SK-N-SH (cell line): Measurements from ENCODE around the gene LCN9. TPM values are rescaled to one million over a fixed set of nuclear protein-coding genes. Genes with fewer than 3 reads are reported as not detected.

Source experiments
- CTCF ChIA-PET: fragments of 300-600, 350-600 bp; formaldehyde crosslinking; extraction: SDS; loops from one replicate; lab custom pipeline; 2021; lab: Yijun Ruan, JAX
- POLR2A ChIA-PET: fragments of 350-600 bp; sonication (Branson Sonifier 250); formaldehyde crosslinking; extraction: SDS; loops from one replicate; lab custom pipeline; 2020; ENCODE audit warnings: antibody characterized with exemption, inconsistent platforms; lab: Yijun Ruan, JAX
- DNase-seq: peaks from one replicate; pipeline ENCODE4 v3.0.0; 2012
- H2AFZ ChIP-seq: fragments of 200-600 bp; sonication (generic); 2 replicates; pipeline ENCODE4 v1.8.1; 2016; ENCODE audit warnings: antibody characterized with exemption, mild to moderate bottlenecking, low read depth
- H3F3A ChIP-seq: fragments of 200-600 bp; sonication (generic); replicated peaks from 2 replicates; pipeline ENCODE3; 2016; ENCODE audit warnings: antibody characterized with exemption, mild to moderate bottlenecking; ENCODE audit not compliant: insufficient read depth
- H3K27ac ChIP-seq, 2 experiments: fragments of 200-500 bp in 1 of 2; fragments of 200-600 bp in 1 of 2; sonication (Bioruptor generic) in 1 of 2; sonication (generic), shearing (Covaris generic) in 1 of 2; 2 replicates each; pipeline versions ENCODE4 v1.5.1 to v1.6.1; 2014 to 2016; ENCODE audit warnings: low read depth in 2 of 2, inconsistent platforms in 1 of 2, low read length in 1 of 2, mild to moderate bottlenecking in 1 of 2, mixed read lengths in 1 of 2
- H3K27me3 ChIP-seq: fragments of 200-600 bp; sonication (generic), shearing (Covaris generic); 2 replicates; pipeline ENCODE4 v1.6.1; 2016; ENCODE audit warnings: mixed run types; ENCODE audit not compliant: insufficient read depth
- H3K36me3 ChIP-seq, 2 experiments: fragments of 200-500 bp in 1 of 2; fragments of 200-600 bp in 1 of 2; sonication (Bioruptor generic) in 1 of 2; sonication (generic) in 1 of 2; replicated peaks in 1 of 2; 2 replicates each; pipeline versions ENCODE3 to v1.5.1; 2014 to 2016; ENCODE audit warnings: low read length in 1 of 2, mild to moderate bottlenecking in 1 of 2; ENCODE audit not compliant: insufficient read depth in 2 of 2, control insufficient read depth in 1 of 2
- H3K4me1 ChIP-seq, 2 experiments: fragments of 200-500 bp in 1 of 2; fragments of 200-600 bp in 1 of 2; sonication (Bioruptor generic) in 1 of 2; sonication (generic), shearing (Covaris generic) in 1 of 2; 2 replicates each; pipeline versions ENCODE4 v1.5.1 to v1.6.1; 2014 to 2016; ENCODE audit warnings: low read depth in 1 of 2, low read length in 1 of 2, mixed run types in 1 of 2; ENCODE audit not compliant: insufficient read depth in 2 of 2, control insufficient read depth in 1 of 2
- H3K4me2 ChIP-seq: fragments of 200-600 bp; sonication (generic), shearing (Covaris generic); 2 replicates; pipeline ENCODE4 v1.6.1; 2017; ENCODE audit warnings: mixed run types
- H3K4me3 ChIP-seq, 2 experiments: fragments of 200-500 bp in 1 of 2; fragments of 200-600 bp in 1 of 2; sonication (Bioruptor generic) in 1 of 2; sonication (generic), shearing (Covaris generic) in 1 of 2; 2 replicates each; pipeline versions ENCODE4 v1.5.1 to v1.8.1; 2014 to 2016; ENCODE audit warnings: low read depth in 2 of 2, inconsistent platforms in 1 of 2, low read length in 1 of 2, mild to moderate bottlenecking in 1 of 2, mixed read lengths in 1 of 2, moderate library complexity in 1 of 2
- H3K79me2 ChIP-seq: fragments of 200-600 bp; sonication (generic); 2 replicates; pipeline ENCODE4 v1.8.1; 2017; ENCODE audit warnings: mild to moderate bottlenecking; ENCODE audit not compliant: insufficient read depth
- H3K9ac ChIP-seq: fragments of 200-600 bp; sonication (generic); 2 replicates; pipeline ENCODE4 v1.6.1; 2017; ENCODE audit warnings: mixed run types
- H3K9me2 ChIP-seq: fragments of 200-600 bp; sonication (generic); 2 replicates; pipeline ENCODE4 v1.6.1; 2017; ENCODE audit warnings: mixed run types
- H3K9me3 ChIP-seq: fragments of 200-600 bp; sonication (generic); 2 replicates; pipeline ENCODE4 v1.6.1; 2017; ENCODE audit warnings: mixed run types, mild to moderate bottlenecking, moderate library complexity
- H4K20me1 ChIP-seq: fragments of 200-600 bp; sonication (generic); 2 replicates; pipeline ENCODE4 v1.6.1; 2017; ENCODE audit warnings: mild to moderate bottlenecking, mixed run types; ENCODE audit not compliant: insufficient read depth
- ELF1 ChIP-seq: IDR thresholded peaks from 2 replicates; pipeline ENCODE4 v1.4.0; 2012
- EP300 ChIP-seq, 2 experiments: IDR thresholded peaks; 2 replicates each; pipeline versions ENCODE4 v1.4.0 to v1.6.1; 2012; ENCODE audit warnings: borderline replicate concordance in 1 of 2, low read depth in 1 of 2, low read length in 1 of 2
- FOSL2 ChIP-seq: IDR thresholded peaks from 2 replicates; pipeline ENCODE4 v1.4.0; 2012; ENCODE audit warnings: low read depth, mild to moderate bottlenecking, moderate library complexity, borderline replicate concordance
- GABPA ChIP-seq: IDR thresholded peaks from 2 replicates; pipeline ENCODE4 v1.4.0; 2012; ENCODE audit warnings: low read depth, mild to moderate bottlenecking
- MEF2A ChIP-seq: IDR thresholded peaks from 2 replicates; pipeline ENCODE4 v1.4.0; 2012; ENCODE audit warnings: low read depth, borderline replicate concordance
- MXI1 ChIP-seq: IDR thresholded peaks from 2 replicates; pipeline ENCODE4 v1.6.1; 2012; ENCODE audit warnings: mild to moderate bottlenecking, low read depth, low read length, improper control_type of control experiment
- POLR2AphosphoS5 ChIP-seq: IDR thresholded peaks from 2 replicates; pipeline ENCODE4 v1.6.1; 2012; ENCODE audit warnings: low read depth, low read length
- RFX5 ChIP-seq: IDR thresholded peaks from 2 replicates; pipeline ENCODE4 v1.6.1; 2012; ENCODE audit warnings: mild to moderate bottlenecking, improper control_type of control experiment, low read length
- RXRA ChIP-seq: IDR thresholded peaks from 2 replicates; pipeline ENCODE4 v1.4.0; 2012; ENCODE audit warnings: low read depth, mild to moderate bottlenecking, borderline replicate concordance
- SIN3A ChIP-seq: IDR thresholded peaks from 2 replicates; pipeline ENCODE4 v1.6.1; 2012; ENCODE audit warnings: low read depth, mild to moderate bottlenecking, low read length, moderate library complexity, borderline replicate concordance
- TAF1 ChIP-seq: IDR thresholded peaks from 2 replicates; pipeline ENCODE4 v1.6.1; 2012; ENCODE audit warnings: low read depth, mild to moderate bottlenecking, low read length, moderate library complexity, borderline replicate concordance
- TEAD4 ChIP-seq: IDR thresholded peaks from 2 replicates; pipeline ENCODE4 v1.4.0; 2012; ENCODE audit warnings: mild to moderate bottlenecking, borderline replicate concordance; ENCODE audit not compliant: insufficient read depth
- WGBS: methylation state at CpG from one replicate; pipeline ENCODE4 v1.1.6; 2017; ENCODE audit warnings: low lambda C conversion rate; 5-methylcytosine and 5-hydroxymethylcytosine counted together
- polyA plus RNA-seq, 3 experiments: library from polyadenylated mRNA; depleted of rRNA; stranded (reverse); fragments of >200 nt; gene quantifications; 2 replicates each; pipeline ENCODE4 v1.2.3, GENCODE V29; 2012
- TF ChIP-seq, protein P1 (sequence below): fragments of 200-600 bp; sonication (generic); IDR thresholded peaks from 2 replicates; pipeline ENCODE4 v1.6.1; 2017; ENCODE audit warnings: antibody characterized with exemption, mild to moderate bottlenecking, moderate library complexity
- TF ChIP-seq, protein P2 (sequence below): IDR thresholded peaks from 2 replicates; pipeline ENCODE4 v1.4.0; 2012; ENCODE audit warnings: low read depth
- TF ChIP-seq, protein P3 (sequence below): fragments of 150-350 bp; IDR thresholded peaks from 2 replicates; pipeline ENCODE4 v1.6.1; 2017; ENCODE audit warnings: antibody characterized with exemption, low read length, low read depth, borderline replicate concordance
- TF ChIP-seq, protein P4 (sequence below): IDR thresholded peaks from 2 replicates; pipeline ENCODE4 v1.4.0; 2012; ENCODE audit warnings: low read depth, borderline replicate concordance
- TF ChIP-seq, protein P5 (sequence below): fragments of 150-350 bp; IDR thresholded peaks from 2 replicates; pipeline ENCODE4 v1.6.1; 2016; ENCODE audit warnings: mild to moderate bottlenecking, low read depth, low read length

LCN9 gene
- polyA plus RNA-seq, 1 of the 3 experiments (the other 2 are of a cell fraction), result not detected

DNA sequence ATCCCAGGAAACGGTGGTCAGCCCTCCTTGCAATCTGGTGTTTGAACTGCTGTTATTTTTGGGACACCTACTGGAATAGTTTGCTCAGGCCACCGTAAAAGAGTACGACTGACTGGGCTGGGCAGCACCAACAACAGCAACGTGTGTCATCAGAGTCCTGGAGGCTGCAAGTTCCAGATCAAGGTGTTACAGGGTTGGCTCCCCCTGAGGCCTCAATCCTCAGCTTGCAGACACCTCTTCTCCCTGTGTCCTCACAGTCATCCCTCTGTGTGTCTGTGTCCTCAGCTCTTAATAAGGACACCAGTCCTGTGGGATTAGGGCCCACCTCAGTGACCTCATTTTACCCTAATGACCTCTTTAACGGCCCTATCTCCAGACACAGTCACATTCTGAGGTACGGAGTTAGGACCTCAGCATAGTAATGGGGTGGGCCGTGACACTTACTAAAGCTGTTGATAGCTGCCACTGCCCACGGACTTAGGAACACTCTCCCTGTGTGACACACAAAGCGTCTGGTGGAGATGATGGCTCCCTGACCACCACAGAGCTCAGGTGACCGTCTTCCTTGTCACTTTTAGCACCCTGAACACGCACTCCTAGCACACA is 40.6 kb upstream of the LCN9 start:
- Histone ChIP-seq H3K9ac (no peak overlapping the region), H3K27ac (no peak overlapping the region), H3K4me1 (no peaks in the 10 kb centered on the region), H3F3A (no peaks in the 10 kb centered on the region), H3K9me3 (no peaks in the 10 kb centered on the region), H3K36me3 (no peaks in the 10 kb centered on the region), H3K4me2 (no peak overlapping the region), H4K20me1 (no peaks in the 10 kb centered on the region), H3K27me3 (no peaks in the 10 kb centered on the region), H3K4me3 (no peak overlapping the region), H3K79me2 (no peaks in the 10 kb centered on the region), H2AFZ (no peak overlapping the region), H3K9me2 (no peaks in the 10 kb centered on the region)
- WGBS, result 24% methylated on average over 7 of the region's 11 CpGs
- TF ChIP-seq MXI1, result no peak
- TF ChIP-seq, protein P1, sequence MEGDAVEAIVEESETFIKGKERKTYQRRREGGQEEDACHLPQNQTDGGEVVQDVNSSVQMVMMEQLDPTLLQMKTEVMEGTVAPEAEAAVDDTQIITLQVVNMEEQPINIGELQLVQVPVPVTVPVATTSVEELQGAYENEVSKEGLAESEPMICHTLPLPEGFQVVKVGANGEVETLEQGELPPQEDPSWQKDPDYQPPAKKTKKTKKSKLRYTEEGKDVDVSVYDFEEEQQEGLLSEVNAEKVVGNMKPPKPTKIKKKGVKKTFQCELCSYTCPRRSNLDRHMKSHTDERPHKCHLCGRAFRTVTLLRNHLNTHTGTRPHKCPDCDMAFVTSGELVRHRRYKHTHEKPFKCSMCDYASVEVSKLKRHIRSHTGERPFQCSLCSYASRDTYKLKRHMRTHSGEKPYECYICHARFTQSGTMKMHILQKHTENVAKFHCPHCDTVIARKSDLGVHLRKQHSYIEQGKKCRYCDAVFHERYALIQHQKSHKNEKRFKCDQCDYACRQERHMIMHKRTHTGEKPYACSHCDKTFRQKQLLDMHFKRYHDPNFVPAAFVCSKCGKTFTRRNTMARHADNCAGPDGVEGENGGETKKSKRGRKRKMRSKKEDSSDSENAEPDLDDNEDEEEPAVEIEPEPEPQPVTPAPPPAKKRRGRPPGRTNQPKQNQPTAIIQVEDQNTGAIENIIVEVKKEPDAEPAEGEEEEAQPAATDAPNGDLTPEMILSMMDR, result no peak
- no peak for DNase-seq
- ChIA-PET POLR2A (no interaction called here), CTCF (interaction anchor here (0.7 to 1.2 kb wide), 4 partner anchors 10 to 1326 kb away, joined by 3 to 4 read pairs (median 4); no protein-coding TSS in a partner anchor)

DNA sequence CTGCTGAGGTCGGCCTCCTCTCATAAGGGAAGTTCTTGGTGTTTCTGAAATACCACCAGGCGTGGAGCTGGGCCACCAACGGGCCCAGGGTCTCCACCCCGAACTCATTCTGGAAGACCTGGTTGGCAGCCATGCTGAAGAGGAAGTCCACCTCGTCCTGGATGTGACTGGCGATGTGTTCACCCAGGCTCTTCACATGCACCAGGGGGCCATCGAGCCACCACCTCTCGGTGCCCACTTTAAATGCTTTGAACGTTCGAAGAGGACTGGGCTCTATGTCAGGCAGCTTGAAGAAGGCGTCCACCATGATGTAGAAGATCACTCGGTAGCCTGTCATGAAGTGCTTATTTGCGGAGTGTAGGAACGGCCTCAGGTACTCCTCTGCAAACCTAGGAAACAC is 38.8 kb upstream of the LCN9 start:
- Histone ChIP-seq H3K4me1 (no peaks in the 10 kb centered on the region), H3K27ac (no peak overlapping the region), H3K4me3 (no peak overlapping the region), H3K9ac (no peak overlapping the region)
- 49% methylated on average over 11 of the region's 14 CpGs for WGBS
- TF ChIP-seq, protein P1, result no peak
- TF ChIP-seq TEAD4, result no peak
- TF ChIP-seq, protein P2, sequence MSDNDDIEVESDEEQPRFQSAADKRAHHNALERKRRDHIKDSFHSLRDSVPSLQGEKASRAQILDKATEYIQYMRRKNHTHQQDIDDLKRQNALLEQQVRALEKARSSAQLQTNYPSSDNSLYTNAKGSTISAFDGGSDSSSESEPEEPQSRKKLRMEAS, result no peak
- no peak for TF ChIP-seq MEF2A
- no peak for TF ChIP-seq MXI1
- TF ChIP-seq FOSL2, result no peak
- TF ChIP-seq, protein P3, sequence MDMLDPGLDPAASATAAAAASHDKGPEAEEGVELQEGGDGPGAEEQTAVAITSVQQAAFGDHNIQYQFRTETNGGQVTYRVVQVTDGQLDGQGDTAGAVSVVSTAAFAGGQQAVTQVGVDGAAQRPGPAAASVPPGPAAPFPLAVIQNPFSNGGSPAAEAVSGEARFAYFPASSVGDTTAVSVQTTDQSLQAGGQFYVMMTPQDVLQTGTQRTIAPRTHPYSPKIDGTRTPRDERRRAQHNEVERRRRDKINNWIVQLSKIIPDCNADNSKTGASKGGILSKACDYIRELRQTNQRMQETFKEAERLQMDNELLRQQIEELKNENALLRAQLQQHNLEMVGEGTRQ, result no peak
- no peak for TF ChIP-seq ELF1
- TF ChIP-seq RXRA, result no peak
- TF ChIP-seq, protein P4, sequence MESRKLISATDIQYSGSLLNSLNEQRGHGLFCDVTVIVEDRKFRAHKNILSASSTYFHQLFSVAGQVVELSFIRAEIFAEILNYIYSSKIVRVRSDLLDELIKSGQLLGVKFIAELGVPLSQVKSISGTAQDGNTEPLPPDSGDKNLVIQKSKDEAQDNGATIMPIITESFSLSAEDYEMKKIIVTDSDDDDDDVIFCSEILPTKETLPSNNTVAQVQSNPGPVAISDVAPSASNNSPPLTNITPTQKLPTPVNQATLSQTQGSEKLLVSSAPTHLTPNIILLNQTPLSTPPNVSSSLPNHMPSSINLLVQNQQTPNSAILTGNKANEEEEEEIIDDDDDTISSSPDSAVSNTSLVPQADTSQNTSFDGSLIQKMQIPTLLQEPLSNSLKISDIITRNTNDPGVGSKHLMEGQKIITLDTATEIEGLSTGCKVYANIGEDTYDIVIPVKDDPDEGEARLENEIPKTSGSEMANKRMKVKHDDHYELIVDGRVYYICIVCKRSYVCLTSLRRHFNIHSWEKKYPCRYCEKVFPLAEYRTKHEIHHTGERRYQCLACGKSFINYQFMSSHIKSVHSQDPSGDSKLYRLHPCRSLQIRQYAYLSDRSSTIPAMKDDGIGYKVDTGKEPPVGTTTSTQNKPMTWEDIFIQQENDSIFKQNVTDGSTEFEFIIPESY, result no peak
- TF ChIP-seq GABPA, result no peak
- no peak for TF ChIP-seq SIN3A
- no peak for TF ChIP-seq EP300 (IDR thresholded peaks at IDR 0.05; ENCODE audit: borderline replicate concordance in 1 of 2, low read depth in 1 of 2, low read length in 1 of 2)
- TF ChIP-seq, protein P5, sequence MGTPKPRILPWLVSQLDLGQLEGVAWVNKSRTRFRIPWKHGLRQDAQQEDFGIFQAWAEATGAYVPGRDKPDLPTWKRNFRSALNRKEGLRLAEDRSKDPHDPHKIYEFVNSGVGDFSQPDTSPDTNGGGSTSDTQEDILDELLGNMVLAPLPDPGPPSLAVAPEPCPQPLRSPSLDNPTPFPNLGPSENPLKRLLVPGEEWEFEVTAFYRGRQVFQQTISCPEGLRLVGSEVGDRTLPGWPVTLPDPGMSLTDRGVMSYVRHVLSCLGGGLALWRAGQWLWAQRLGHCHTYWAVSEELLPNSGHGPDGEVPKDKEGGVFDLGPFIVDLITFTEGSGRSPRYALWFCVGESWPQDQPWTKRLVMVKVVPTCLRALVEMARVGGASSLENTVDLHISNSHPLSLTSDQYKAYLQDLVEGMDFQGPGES, result no peak
- no peak for TF ChIP-seq TAF1
- TF ChIP-seq RFX5, result no peak
- no peak for TF ChIP-seq POLR2AphosphoS5
- TF ChIP-seq, all 33 proteins: peak for 0
- ChIA-PET POLR2A (no interaction called here), CTCF (interaction anchor here (1.2 kb wide), 1 partner anchor 21 kb away, joined by 3 read pairs; no protein-coding TSS in a partner anchor)
- Histone ChIP-seq H3K9me3 (peaks cover 4% of the 10 kb centered on the region; the same call in 1 of the 2 replicates), H3K4me2 (no peak overlapping the region), H4K20me1 (no peaks in the 10 kb centered on the region), H3K27me3 (no peaks in the 10 kb centered on the region), H3K36me3 (no peaks in the 10 kb centered on the region), H2AFZ (no peak overlapping the region), H3F3A (no peaks in the 10 kb centered on the region), H3K79me2 (no peaks in the 10 kb centered on the region), H3K9me2 (0 out of 2 replicates have a peak, but pooled peaks cover 3% of the 10 kb centered on the region)
- no peak for DNase-seq
